MG63 (cell line): ENCODE results near the gene PRMT7. TPM values are rescaled to one million over a fixed set of nuclear protein-coding genes. Genes with fewer than 3 reads are reported as not detected.

ENCODE experiments used
- DNase-seq: peaks from one replicate; pipeline ENCODE4 v3.0.0-alpha.2; 2020
- H3K27me3 ChIP-seq: fragments of 250-450 bp; sonication (Bioruptor Pico); 2 replicates; pipeline ENCODE4 v1.5.1; 2020; ENCODE audit warnings: mild to moderate bottlenecking, moderate library complexity
- H3K36me3 ChIP-seq: fragments of 250-450 bp; sonication (Bioruptor Pico); 2 replicates; pipeline ENCODE4 v1.5.1; 2020; ENCODE audit warnings: mild to moderate bottlenecking, moderate library complexity
- H3K4me3 ChIP-seq: fragments of 250-450 bp; sonication (Bioruptor Pico); 2 replicates; pipeline ENCODE4 v1.5.1; 2020; ENCODE audit warnings: mild to moderate bottlenecking, moderate library complexity
- H3K9me3 ChIP-seq: fragments of 250-450 bp; sonication (Bioruptor Pico); 2 replicates; pipeline ENCODE4 v1.5.1; 2020; ENCODE audit warnings: mild to moderate bottlenecking, moderate library complexity
- total RNA-seq: library from RNA; depleted of rRNA; stranded (reverse); fragments of >200 nt; shearing (Covaris generic); gene quantifications from 2 replicates; pipeline ENCODE4 v1.2.3, GENCODE V29; 2014; ENCODE audit warnings: low replicate concordance

Gene PRMT7
- total RNA-seq, 1 experiment from 2014 or later = 81.1 TPM

DNA sequence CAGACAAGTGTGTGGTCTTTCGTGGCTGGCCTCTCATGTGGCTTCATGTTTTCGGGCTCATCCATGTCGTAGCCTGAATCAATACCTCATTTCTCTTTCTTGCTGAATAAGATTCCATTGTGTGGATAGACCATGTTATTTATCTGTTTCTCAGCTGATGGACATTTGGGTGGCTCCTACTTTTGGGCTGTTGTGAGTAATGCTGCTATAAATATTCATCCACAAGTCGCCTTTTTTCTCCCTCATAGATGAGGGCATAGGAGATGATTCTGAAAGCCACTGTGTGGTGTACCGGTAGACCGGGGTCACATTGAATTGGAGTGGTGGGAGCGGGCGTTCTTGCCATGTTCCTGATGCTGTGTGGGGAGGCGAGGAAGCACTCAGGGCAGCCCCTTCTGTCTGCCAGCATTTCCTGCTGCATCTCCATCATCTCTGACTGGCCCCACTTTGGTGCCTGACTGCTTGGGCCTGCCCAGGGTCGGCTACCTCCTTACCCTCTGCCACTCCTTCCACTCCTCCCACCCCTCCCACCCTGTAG, 40.1 kb downstream of the PRMT7 start:
- no peak for DNase-seq
- H3K27me3 ChIP-seq = no peaks in the 10 kb centered on the region
- H3K4me3 ChIP-seq = no peak overlapping the region
- 0 out of 2 replicates have a peak, but pooled peaks cover 2% of the 10 kb centered on the region for H3K36me3 ChIP-seq
- H3K9me3 ChIP-seq = no peaks in the 10 kb centered on the region

DNA sequence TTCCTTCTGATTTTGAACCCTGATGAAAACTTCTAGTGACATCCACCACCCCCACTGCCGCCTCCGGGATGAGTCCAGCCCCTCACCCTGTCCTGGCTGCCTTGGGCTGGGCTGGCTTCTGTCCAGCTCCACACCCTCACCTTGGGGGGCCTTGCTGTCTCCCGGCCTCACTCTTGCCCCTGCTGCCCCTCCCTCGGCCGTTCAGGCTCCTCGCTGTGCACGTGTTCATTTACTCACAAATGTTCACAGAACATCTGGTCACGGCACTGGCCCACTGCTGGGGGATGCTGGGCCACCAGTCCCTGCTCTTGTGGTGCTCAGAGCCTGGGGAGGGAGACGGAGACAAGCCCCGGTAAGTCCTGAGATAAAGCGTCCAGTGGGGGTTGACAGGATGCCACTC, 40.6 kb downstream of the PRMT7 start:
- no peaks in the 10 kb centered on the region for H3K36me3 ChIP-seq
- H3K27me3 ChIP-seq = no peaks in the 10 kb centered on the region
- no peaks in the 10 kb centered on the region for H3K9me3 ChIP-seq
- H3K4me3 ChIP-seq = no peak overlapping the region
- DNase-seq = no peak

DNA sequence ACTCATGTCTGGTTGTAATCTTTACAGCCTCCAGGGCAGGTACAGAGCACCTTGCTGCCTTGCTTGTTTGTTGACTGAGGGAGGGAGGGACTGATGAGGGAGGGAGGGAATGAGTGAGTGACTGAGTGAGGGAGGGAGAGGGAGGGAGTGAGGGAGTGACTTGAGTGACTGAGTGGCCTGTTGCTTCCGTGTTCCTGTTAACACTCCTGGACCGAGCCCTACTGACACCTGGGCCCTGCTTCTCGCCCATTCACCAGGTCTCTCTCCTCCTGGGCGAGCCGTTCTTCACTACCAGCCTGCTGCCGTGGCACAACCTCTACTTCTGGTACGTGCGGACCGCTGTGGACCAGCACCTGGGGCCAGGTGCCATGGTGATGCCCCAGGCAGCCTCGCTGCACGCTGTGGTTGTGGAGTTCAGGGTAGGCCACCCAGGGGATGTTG, 41.2 kb downstream of the PRMT7 start:
- no peak for DNase-seq
- H3K27me3 ChIP-seq = no peaks in the 10 kb centered on the region
- H3K9me3 ChIP-seq = no peaks in the 10 kb centered on the region
- no peaks in the 10 kb centered on the region for H3K36me3 ChIP-seq
- no peak overlapping the region for H3K4me3 ChIP-seq

DNA sequence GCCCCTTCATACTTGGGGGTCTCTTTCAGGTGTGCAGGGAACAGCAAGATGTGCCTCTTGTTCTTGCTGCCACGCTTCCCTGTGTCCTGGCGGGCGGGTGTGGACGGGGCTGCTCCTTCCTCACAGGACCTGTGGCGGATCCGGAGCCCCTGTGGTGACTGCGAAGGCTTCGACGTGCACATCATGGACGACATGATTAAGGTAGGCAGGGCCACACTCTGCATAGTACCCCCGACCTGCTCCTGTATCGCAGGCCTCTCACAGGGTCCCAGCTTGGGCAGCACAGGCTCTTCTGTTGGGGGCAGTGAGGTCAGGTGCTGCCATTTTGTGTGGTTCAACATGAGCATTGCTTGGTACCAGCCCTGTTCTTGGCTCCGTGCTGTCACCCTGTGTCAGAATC, 42.5 kb downstream of the PRMT7 start:
- Histone ChIP-seq H3K36me3 (no peaks in the 10 kb centered on the region), H3K4me3 (no peak overlapping the region), H3K27me3 (no peaks in the 10 kb centered on the region), H3K9me3 (no peaks in the 10 kb centered on the region)
- no peak for DNase-seq

DNA sequence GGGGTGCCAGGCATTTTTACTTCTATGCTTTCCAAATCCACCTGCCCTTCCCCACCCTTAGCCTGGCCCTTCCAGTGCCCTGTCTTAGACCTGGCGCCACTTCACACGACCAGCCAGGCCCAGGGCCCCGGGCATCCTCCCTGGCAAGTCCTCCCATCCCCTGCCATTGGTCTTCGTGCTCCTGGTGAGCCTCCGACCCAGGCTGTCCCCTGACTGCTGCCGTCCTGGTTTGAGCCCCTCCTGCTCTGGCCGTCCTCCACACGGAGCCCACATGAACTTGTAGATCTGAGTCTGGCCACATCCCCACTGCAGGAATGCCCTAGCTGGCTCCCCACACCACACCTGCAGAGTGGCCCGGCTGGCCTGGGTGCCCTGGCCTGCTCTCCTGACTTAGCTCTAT, 44.0 kb downstream of the PRMT7 start:
- Histone ChIP-seq H3K27me3 (no peaks in the 10 kb centered on the region), H3K4me3 (no peak overlapping the region), H3K36me3 (no peaks in the 10 kb centered on the region)

DNA sequence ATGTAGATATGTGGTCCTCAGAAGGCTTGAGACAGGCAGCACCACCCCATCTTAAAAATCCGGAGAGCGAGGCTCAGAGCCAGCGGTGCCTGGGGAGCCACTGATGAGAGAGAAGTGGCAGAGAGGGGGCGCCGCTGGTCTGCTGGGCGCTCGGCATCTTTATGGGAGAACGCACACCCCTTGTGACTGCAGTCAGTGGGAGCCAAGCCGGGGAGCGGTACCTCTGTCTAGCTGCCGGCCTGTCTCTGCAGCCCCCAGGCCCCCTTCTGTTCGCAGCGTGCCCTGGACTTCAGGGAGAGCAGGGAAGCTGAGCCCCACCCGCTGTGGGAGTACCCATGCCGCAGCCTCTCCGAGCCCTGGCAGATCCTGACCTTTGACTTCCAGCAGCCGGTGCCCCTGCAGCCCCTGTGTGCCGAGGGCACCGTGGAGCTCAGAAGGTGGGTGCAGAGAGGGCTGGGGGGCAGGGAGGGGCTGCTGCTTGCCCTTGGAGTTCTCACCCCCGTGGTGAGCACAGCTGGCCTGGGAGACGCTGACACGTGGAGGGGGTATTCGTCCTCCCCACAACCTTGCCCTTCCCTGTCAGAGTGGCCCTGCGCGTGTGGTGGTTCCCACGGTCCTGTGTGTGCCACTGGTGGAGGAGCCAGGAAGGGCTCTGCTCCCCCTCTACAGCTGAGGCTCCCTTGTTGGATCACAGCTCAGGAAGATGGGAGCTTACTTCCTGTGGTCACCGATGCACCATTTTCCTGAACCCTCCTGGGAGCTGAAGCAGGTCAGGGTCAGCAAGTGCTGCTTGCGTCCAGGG, 44.8 kb downstream of the PRMT7 start:
- Histone ChIP-seq H3K4me3 (no peak overlapping the region), H3K36me3 (no peaks in the 10 kb centered on the region), H3K27me3 (no peaks in the 10 kb centered on the region), H3K9me3 (no peaks in the 10 kb centered on the region)
- DNase-seq = no peak

More for the DNA sequence above, 44.0 kb downstream of the PRMT7 start:
- DNase-seq = no peak
- H3K9me3 ChIP-seq = no peaks in the 10 kb centered on the region

DNA sequence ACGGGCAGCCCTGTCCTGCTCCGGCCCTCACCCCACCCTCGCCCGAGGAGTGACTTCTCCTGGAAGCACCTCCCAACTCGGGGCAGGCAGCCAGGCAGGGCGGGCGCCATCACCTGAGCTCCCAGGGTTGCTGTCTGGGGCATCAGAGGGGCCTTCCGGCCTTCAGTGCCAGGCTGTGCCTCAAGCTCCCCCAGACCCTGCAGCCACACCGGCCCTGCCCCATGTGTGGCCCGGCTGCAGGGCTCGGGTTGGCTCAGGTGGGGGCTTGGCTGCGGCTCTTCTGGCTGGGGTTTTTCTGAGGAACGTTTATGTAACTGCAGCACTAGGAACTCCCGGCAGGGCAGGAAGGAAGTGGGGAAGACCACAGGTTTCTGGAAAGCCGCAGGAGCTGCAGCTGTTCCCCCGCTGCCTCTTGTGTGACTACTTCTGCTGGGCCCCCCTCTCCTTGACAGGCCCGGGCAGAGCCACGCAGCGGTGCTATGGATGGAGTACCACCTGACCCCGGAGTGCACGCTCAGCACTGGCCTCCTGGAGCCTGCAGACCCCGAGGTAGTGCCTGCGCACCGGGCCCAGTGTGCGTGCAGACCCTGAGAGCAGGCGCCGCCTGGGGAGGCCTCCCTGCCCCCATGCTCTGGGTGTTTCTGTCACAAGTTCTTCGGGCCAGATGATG, 45.6 kb downstream of the PRMT7 start:
- Histone ChIP-seq H3K9me3 (no peaks in the 10 kb centered on the region), H3K36me3 (no peaks in the 10 kb centered on the region), H3K4me3 (no peak overlapping the region), H3K27me3 (no peaks in the 10 kb centered on the region)
- DNase-seq = no peak

DNA sequence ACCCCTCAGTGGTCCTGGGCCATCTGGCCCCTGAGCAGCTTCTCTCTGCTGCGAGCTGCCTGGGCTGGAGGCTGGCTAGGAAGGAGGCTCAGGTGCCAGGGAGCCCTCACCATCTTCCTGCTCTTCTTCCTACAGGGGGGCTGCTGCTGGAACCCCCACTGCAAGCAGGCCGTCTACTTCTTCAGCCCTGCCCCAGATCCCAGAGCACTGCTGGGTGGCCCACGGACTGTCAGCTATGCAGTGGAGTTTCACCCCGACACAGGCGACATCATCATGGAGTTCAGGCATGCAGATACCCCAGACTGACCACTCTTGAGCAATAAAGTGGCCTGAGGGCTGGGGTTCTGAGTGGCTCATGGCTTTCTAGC, 46.1 kb downstream of the PRMT7 start:
- Histone ChIP-seq H3K36me3 (no peaks in the 10 kb centered on the region), H3K4me3 (no peak overlapping the region), H3K9me3 (no peaks in the 10 kb centered on the region), H3K27me3 (no peaks in the 10 kb centered on the region)
- no peak for DNase-seq

DNA sequence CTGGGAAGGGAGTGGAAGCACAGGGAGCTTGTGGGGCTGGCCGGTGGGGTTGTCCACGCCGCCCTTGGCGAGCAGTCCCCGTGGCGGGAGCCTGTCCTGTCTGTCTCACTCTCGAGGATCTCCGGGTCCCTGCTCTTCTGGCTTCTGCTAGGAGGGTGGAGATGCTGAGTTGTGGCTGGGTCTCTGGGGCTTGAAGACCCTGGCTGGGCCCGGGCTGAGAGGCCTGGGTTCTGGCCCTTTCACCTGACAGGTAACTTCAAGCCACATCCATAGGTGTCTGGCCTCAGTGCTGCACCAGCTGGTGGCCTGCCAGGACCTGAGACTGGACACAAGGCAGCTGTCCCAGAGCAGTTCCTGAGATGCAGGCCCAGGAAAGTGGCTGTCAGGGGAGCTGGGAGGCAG, 46.7 kb downstream of the PRMT7 start:
- Histone ChIP-seq H3K27me3 (no peaks in the 10 kb centered on the region), H3K36me3 (no peaks in the 10 kb centered on the region), H3K4me3 (no peak overlapping the region), H3K9me3 (no peaks in the 10 kb centered on the region)
- no peak for DNase-seq

DNA sequence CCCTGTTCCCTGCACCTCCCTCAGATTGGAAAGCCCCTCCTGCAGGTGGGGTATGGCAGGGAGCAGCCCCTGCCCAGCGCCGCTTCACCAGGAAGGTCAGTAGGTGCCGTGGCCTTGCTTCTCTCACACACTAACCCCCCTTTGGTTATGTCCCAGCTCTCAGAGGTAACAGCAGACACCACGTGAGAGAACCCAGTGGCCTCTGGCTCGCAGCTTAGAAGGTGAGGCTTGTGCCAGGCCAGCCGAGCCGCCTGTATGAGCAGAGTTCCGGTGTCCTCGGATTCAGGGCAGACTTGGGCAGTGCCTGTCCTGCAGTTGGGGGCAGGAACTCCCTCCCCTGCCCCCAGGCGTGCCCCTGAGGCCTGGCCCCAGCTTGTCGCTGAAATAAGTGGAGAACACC, 47.1 kb downstream of the PRMT7 start:
- no peaks in the 10 kb centered on the region for H3K27me3 ChIP-seq
- H3K9me3 ChIP-seq = no peaks in the 10 kb centered on the region
- no peak overlapping the region for H3K4me3 ChIP-seq
- no peaks in the 10 kb centered on the region for H3K36me3 ChIP-seq
- DNase-seq = no peak

DNA sequence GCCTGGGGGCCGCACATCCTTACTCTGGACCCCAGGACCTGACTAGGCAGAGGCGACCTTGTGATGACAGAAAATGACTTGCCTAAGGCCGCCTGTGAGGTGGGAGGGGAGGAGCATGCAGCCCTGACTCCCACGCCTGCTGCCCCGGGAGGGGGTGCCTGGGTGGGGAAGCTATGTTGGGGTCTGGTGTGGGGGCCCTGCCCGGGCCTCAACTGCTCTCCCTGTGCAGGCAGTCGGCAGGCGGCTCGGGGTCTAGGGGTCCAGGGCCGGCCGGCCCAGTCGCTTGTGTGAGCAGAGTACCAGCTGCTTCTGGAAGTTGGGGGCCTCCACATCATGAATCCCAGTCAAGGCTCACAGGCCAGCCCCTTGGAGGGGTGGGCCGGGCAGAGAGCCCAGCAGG, 48.1 kb downstream of the PRMT7 start:
- H3K27me3 ChIP-seq = no peaks in the 10 kb centered on the region
- no peak for DNase-seq
- H3K9me3 ChIP-seq = no peaks in the 10 kb centered on the region
- H3K36me3 ChIP-seq = no peaks in the 10 kb centered on the region
- no peak overlapping the region for H3K4me3 ChIP-seq

DNA sequence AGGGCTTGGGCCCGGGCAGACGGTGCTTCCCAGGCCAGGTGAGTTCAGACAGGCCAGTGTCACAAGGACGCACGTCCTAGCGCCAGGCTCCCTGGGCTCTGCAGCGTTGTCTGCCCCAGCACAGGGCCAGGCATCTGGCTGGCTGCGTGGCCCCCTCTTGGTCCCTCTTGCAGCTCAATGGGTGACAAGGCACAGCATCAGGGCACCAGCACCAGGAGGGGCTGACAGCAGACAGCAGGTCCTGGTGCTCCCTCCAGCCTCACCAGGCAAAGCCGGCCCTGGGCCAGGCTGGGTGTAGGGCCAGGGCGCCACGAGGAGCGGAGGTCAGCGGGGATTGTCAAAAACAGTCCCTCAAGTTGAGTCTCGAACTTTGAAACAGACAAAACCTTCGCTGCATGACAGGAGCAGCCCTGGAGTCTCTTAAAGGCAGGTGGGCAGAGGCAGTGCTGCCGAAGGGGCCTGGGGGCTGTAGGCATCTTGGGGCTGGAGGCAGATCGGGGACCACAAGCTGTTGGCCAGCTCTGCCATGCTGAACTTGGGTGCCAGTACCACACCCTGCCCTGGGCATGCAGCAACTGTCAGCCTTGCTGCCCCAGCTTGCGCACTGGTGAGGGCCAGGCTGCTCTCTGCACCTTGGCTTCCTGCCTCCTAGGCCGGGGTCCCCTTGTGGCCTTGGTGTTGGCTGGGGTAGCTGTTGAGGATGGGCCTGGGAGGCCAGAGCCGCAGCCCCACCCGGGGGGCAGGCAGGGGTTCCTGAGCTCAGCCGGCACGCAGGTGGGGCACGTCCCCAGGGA, 48.8 kb downstream of the PRMT7 start:
- Histone ChIP-seq H3K27me3 (no peaks in the 10 kb centered on the region), H3K9me3 (no peaks in the 10 kb centered on the region), H3K4me3 (no peak overlapping the region), H3K36me3 (no peaks in the 10 kb centered on the region)
- no peak for DNase-seq

DNA sequence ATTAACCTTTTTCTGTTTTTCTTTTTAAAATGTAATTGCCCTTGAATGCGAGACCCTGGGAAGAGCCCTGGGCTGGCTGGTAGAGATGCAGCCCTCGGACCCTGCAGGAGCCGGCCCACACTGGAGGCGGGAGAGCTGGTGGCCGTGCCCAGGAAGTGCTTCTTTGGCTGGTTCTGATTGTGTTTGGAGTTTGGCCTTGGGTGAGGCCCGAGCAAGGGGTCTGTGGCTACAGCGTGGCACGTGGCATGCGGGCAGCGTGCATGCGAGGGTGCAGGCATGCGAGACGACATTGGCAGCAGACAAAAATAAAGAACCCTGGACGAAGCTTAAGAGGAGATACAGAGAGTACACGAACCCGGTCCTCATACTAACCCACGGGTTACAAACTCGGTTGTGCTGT, 49.7 kb downstream of the PRMT7 start:
- no peaks in the 10 kb centered on the region for H3K36me3 ChIP-seq

DNA sequence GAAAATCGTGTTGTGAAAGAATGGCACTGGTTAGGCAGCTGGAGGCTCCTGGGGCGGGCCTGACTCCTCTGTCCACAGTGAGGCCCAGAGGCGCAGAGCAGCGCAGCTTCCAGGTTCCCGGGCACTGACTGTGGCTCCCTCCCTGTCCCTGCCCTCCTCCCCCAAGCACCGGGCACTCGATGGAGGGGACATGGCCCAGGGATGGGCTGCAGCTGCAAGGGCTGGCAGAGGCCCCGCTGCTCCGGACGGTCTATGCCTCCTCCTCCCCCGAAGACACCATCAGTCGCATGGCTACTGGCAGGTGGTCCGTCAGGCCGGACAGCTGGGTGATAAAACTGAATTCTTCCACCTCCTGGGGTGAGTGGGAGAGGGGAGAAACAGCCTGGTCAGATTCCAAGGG, 50.1 kb downstream of the PRMT7 start:
- Histone ChIP-seq H3K9me3 (no peaks in the 10 kb centered on the region), H3K4me3 (no peak overlapping the region), H3K36me3 (no peaks in the 10 kb centered on the region), H3K27me3 (no peaks in the 10 kb centered on the region)
- no peak for DNase-seq

More for the DNA sequence above, 49.7 kb downstream of the PRMT7 start:
- no peak for DNase-seq
- Histone ChIP-seq H3K4me3 (no peak overlapping the region), H3K27me3 (no peaks in the 10 kb centered on the region), H3K9me3 (no peaks in the 10 kb centered on the region)

DNA sequence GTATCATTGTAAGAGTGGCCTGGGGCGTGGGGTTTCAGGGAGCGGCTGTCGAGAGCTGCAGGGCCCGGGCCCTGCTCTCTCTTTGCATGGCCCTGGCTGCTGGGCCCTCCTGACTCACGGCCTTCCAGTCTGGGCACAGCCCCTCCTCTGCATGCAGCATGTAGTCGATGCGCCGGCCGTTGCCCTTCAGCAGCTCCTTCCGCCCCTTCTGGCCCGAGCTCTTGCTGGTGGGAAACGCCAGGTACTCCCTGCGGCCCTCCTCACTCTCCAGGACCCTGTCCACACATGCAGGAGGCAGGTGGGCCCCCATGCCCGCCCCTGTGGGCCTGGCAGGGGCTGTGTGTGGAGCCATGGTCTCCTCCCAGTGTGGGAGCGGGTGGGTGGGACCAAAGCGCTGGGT, 50.7 kb downstream of the PRMT7 start:
- H3K9me3 ChIP-seq = no peaks in the 10 kb centered on the region
- no peaks in the 10 kb centered on the region for H3K27me3 ChIP-seq
- DNase-seq = no peak
- H3K36me3 ChIP-seq = no peaks in the 10 kb centered on the region
- H3K4me3 ChIP-seq = no peak overlapping the region

DNA sequence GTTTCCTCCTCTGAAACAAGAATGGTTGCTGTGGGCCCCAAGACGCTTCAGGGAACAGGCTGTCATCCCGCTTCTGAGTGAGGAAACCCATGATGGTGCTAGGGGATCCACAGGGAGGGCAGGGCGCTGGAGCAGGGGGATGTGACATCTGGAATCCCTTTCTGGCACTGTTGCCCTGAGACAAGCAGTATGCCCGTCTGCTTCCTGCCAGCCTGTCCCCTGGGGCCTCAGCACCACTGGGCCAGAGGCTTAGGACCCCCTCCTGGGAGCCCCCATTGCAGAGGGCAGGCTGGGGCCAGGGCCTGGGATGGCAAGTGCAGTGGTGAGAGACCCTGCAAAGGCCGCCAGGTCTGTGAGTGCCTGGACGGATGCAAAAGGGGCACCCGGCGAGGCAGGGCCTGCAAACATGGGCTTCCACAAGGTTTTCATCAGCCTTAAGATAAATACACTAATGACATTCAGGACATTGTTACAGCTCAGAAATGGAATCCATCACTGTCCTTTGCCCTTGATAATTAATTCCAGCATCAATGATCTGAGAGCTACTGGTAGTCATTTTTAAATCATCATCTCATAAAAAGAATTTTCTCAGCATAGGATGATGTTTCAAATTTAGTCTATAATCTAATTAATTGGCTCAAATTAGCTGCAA, 51.6 kb downstream of the PRMT7 start:
- Histone ChIP-seq H3K4me3 (no peak overlapping the region), H3K9me3 (no peaks in the 10 kb centered on the region), H3K36me3 (no peaks in the 10 kb centered on the region), H3K27me3 (no peaks in the 10 kb centered on the region)
- DNase-seq = no peak
